Right lobe of liver (tissue), 4 donors: ENCODE measurements around the gene PROB1.

Experiments
- POLR2A ChIP-seq: fragments of 450-650 bp; IDR thresholded peaks from one replicate; pipeline ENCODE4 v1.6.1; 2017; ENCODE audit warnings: antibody characterized with exemption, mild to moderate bottlenecking
- TF ChIP-seq, protein P1 (sequence below), 4 donors: fragments of 200-600 bp in 3 of 4; fragments of 450-650 bp in 1 of 4; IDR thresholded peaks; one replicate each; pipeline versions ENCODE4 v1.5.1 to v1.8.0; 2016 to 2022; ENCODE audit warnings: antibody characterized with exemption in 4 of 4, mild to moderate bottlenecking in 2 of 4
- donor health status: DM: no; HTN: no; CAD: no.
- donor health status: DM: no; HTN: no; CAD: no.
- donor health status: DM: no; HTN: yes; CAD: no.

- TF ChIP-seq, protein P1, sequence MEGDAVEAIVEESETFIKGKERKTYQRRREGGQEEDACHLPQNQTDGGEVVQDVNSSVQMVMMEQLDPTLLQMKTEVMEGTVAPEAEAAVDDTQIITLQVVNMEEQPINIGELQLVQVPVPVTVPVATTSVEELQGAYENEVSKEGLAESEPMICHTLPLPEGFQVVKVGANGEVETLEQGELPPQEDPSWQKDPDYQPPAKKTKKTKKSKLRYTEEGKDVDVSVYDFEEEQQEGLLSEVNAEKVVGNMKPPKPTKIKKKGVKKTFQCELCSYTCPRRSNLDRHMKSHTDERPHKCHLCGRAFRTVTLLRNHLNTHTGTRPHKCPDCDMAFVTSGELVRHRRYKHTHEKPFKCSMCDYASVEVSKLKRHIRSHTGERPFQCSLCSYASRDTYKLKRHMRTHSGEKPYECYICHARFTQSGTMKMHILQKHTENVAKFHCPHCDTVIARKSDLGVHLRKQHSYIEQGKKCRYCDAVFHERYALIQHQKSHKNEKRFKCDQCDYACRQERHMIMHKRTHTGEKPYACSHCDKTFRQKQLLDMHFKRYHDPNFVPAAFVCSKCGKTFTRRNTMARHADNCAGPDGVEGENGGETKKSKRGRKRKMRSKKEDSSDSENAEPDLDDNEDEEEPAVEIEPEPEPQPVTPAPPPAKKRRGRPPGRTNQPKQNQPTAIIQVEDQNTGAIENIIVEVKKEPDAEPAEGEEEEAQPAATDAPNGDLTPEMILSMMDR (IDR thresholded peaks at IDR 0.05): no peak
- no peak for TF ChIP-seq POLR2A
Observed at GRCh38 chr5:139381837-139382761, 12.8 kb downstream of the PROB1 start.
